ENCODE results near the gene TECTB. TPM values are rescaled to one million over a fixed set of nuclear protein-coding genes. Genes with fewer than 3 reads are reported as not detected.

TECTB gene
- total and polyA plus RNA-seq, 9 of the 15 experiments (the other 6 are each of a cell fraction or from before 2014, with no cell fraction given) = not detected

GRCh38 chr10:112313911-112314310, 30.7 kb downstream of the TECTB start:
- Histone ChIP-seq H3K4me3 (no peak overlapping the region), H3K27me3 (ENCODE audit: control insufficient read depth in 2 of 2, insufficient read depth in 2 of 2, low read length in 2 of 2) (peaks cover 0 to 19% of the 10 kb centered on the region in 2 experiments), H3K4me2 (ENCODE audit: insufficient read depth, low read length) (no peak overlapping the region), H2AFZ (ENCODE audit: low read depth, low read length) (no peak overlapping the region), H4K20me1 (replicated peaks; ENCODE audit: control insufficient read depth, insufficient read depth, low read length) (no peaks in the 10 kb centered on the region), H3K9me3 (replicated peaks; ENCODE audit: control insufficient read depth, insufficient read depth, low read depth, low read length) (no peaks in the 10 kb centered on the region), H3K27ac (ENCODE audit: extremely low read depth, low read depth, low read length) (no peak overlapping the region), H3K9me1 (ENCODE audit: control insufficient read depth, insufficient read depth, low read length) (no peaks in the 10 kb centered on the region), H3K36me3 (ENCODE audit: control insufficient read depth, insufficient read depth, low read length) (no peaks in the 10 kb centered on the region), H3K4me1 (replicated peaks in 1 of 2; ENCODE audit: control insufficient read depth in 2 of 2, insufficient read depth in 2 of 2, low read length in 2 of 2) (peaks cover 0 to 3% of the 10 kb centered on the region in 2 experiments; a peak in 1 of 5 replicates), H3K9ac (ENCODE audit: insufficient read depth in 1 of 2, low read depth in 2 of 2, low read length in 2 of 2) (no peak overlapping the region), H3K79me2 (ENCODE audit: control insufficient read depth, insufficient read depth, low read length) (no peaks in the 10 kb centered on the region)
- 22% methylated on average over 7 of the region's 7 CpGs for WGBS (ENCODE audit: insufficient coverage, low coverage, missing lambda C conversion rate)
- POLR2A ChIA-PET = no interaction called here
- CTCF ChIA-PET (ENCODE audit: low intra/inter-chr PET ratio) = interaction anchor here (0.6 to 0.7 kb wide), 2 partner anchors 174 to 1095 kb away, joined by 4 read pairs; no protein-coding TSS in a partner anchor
- DNase-seq (ENCODE audit: extremely low read depth in 1 of 4, low spot score in 3 of 4) (no peak), FAIRE-seq (no peak), ATAC-seq (no peak)
- no TSS peak for BruUV-seq (replicated peaks)
- TF ChIP-seq HIVEP1 (CRISPR knock-in tag; IDR thresholded peaks at IDR 0.05) = no peak
- TF ChIP-seq ZBTB40 (IDR thresholded peaks at IDR 0.05) = no peak
- TF ChIP-seq ZBTB40 (CRISPR knock-in tag; IDR thresholded peaks at IDR 0.05) = no peak
- TF ChIP-seq GATAD2B (IDR thresholded peaks at IDR 0.05; ENCODE audit: borderline replicate concordance) = no peak
- no peak for TF ChIP-seq PML (IDR thresholded peaks at IDR 0.05; ENCODE audit: low read length)
- TF ChIP-seq CLOCK (CRISPR knock-in tag; IDR thresholded peaks at IDR 0.05; ENCODE audit: borderline replicate concordance) = no peak
- TF ChIP-seq GATA2 (CRISPR knock-in tag; IDR thresholded peaks at IDR 0.05) = no peak
- intact Hi-C loops (cut with micrococcal nuclease) (loop anchor here (10.0 kb wide), 1 partner anchor 169 kb away; no protein-coding TSS in a partner anchor), in situ Hi-C loops (cut with MboI) (loop anchor here (10.0 kb wide), 1 partner anchor 179 kb away; no protein-coding TSS in a partner anchor)
